ENCODE results near the gene CSF3R.
A peak's percentile ranks its signal among the peaks of the same experiment; 100 is the strongest.

Gene CSF3R

GRCh38 chr1:36482724-36483388 is at the start of gene CSF3R:
Gene CSF3R, minus strand, starts transcription at chr1:36482913. Its CDS starts 3,417 bp downstream, at chr1:36479496.
- DNase-seq = no peak

GRCh38 chr1:36531833-36532232 is 49.1 kb upstream of the CSF3R start:
- DNase-seq = no peak

GRCh38 chr1:36530791-36531190 is 48.1 kb upstream of the CSF3R start:
- no peak for DNase-seq

GRCh38 chr1:36530261-36530660 is 47.5 kb upstream of the CSF3R start:
- DNase-seq = no peak

GRCh38 chr1:36529769-36530260 is 47.1 kb upstream of the CSF3R start:
- DNase-seq = no peak

- no peak for DNase-seq
These were observed 45.9 kb upstream of the CSF3R start for GRCh38 chr1:36528361-36529349.

- no peak for DNase-seq
These were observed 42.5 kb upstream of the CSF3R start for GRCh38 chr1:36525166-36525565.

GRCh38 chr1:36524359-36525062 is 41.8 kb upstream of the CSF3R start:
- no peak for DNase-seq

- DNase-seq = peak; percentile 11 to 14
These were observed 41.1 kb upstream of the CSF3R start for GRCh38 chr1:36523850-36524249.

GRCh38 chr1:36523230-36523495 is 40.5 kb upstream of the CSF3R start:
- no peak for DNase-seq

GRCh38 chr1:36522461-36523229 is 39.9 kb upstream of the CSF3R start:
- no peak for DNase-seq

- DNase-seq = no peak
These were observed 39.3 kb upstream of the CSF3R start for GRCh38 chr1:36522021-36522420.

GRCh38 chr1:36520771-36521420 is 38.2 kb upstream of the CSF3R start:
- DNase-seq = no peak

- DNase-seq = no peak
These were observed 37.3 kb upstream of the CSF3R start for GRCh38 chr1:36520056-36520455.

- DNase-seq = no peak
These were observed 34.5 kb upstream of the CSF3R start for GRCh38 chr1:36517011-36517771.

- peak; percentile 12 to 18 for DNase-seq
These were observed 33.8 kb upstream of the CSF3R start for GRCh38 chr1:36516372-36517010.

GRCh38 chr1:36515315-36516138 is 32.8 kb upstream of the CSF3R start:
- DNase-seq = no peak

GRCh38 chr1:36514501-36514900 is 31.8 kb upstream of the CSF3R start:
- no peak for DNase-seq

GRCh38 chr1:36513676-36514473 is 31.2 kb upstream of the CSF3R start:
- DNase-seq = no peak
